ENCODE results near the gene KLF8. TPM values are rescaled to one million over a fixed set of nuclear protein-coding genes. Genes with fewer than 3 reads are reported as not detected.

KLF8 gene
- total RNA-seq, 1 experiment from 2014 or later, result 0.57 TPM

- no peaks in the 10 kb centered on the region for H3K36me3 ChIP-seq (ENCODE audit: control insufficient read depth, insufficient read depth, low read length)
- H3K27ac Mint-ChIP-seq (ENCODE audit: unreplicated experiment), result no peak overlapping the region
- BruUV-seq (replicated peaks), result no TSS peak
- H3K36me3 Mint-ChIP-seq (ENCODE audit: insufficient read depth, unreplicated experiment), result no peaks in the 10 kb centered on the region
- no peaks in the 10 kb centered on the region for H3K27me3 ChIP-seq (replicated peaks; ENCODE audit: control insufficient read depth, insufficient read depth, low read length)
- CTCF ChIA-PET, result no interaction called here
- H3K4me3 ChIP-seq (ENCODE audit: low read depth, low read length), result no peak overlapping the region
- H3K4me3 Mint-ChIP-seq (ENCODE audit: unreplicated experiment), result no peak overlapping the region
- H3K9me3 Mint-ChIP-seq (ENCODE audit: unreplicated experiment), result no peaks in the 10 kb centered on the region
- no peaks in the 10 kb centered on the region for H3K9me3 ChIP-seq
- no peaks in the 10 kb centered on the region for H3K4me1 ChIP-seq
- TF ChIP-seq, protein P1, sequence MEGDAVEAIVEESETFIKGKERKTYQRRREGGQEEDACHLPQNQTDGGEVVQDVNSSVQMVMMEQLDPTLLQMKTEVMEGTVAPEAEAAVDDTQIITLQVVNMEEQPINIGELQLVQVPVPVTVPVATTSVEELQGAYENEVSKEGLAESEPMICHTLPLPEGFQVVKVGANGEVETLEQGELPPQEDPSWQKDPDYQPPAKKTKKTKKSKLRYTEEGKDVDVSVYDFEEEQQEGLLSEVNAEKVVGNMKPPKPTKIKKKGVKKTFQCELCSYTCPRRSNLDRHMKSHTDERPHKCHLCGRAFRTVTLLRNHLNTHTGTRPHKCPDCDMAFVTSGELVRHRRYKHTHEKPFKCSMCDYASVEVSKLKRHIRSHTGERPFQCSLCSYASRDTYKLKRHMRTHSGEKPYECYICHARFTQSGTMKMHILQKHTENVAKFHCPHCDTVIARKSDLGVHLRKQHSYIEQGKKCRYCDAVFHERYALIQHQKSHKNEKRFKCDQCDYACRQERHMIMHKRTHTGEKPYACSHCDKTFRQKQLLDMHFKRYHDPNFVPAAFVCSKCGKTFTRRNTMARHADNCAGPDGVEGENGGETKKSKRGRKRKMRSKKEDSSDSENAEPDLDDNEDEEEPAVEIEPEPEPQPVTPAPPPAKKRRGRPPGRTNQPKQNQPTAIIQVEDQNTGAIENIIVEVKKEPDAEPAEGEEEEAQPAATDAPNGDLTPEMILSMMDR (IDR thresholded peaks at IDR 0.05; ENCODE audit: insufficient read depth in 1 of 2, low read depth in 1 of 2, low read length in 1 of 2, severe bottlenecking in 1 of 2, unreplicated experiment in 1 of 2), result no peak
- no peak for DNase-seq
- POLR2A ChIA-PET, result no interaction called here
- intact Hi-C loops (cut with micrococcal nuclease; ENCODE audit: unreplicated experiment), result no loop called here
- H3K4me1 Mint-ChIP-seq (ENCODE audit: low read depth, unreplicated experiment), result no peaks in the 10 kb centered on the region
- H3K27me3 Mint-ChIP-seq (ENCODE audit: insufficient read depth, unreplicated experiment), result no peaks in the 10 kb centered on the region
Observed at GRCh38 chrX:56319165-56319564, 87.0 kb downstream of the KLF8 start.

Measured in Caco-2 (cell line).